ENCODE data around the gene TXNDC2. TPM values are rescaled to one million over a fixed set of nuclear protein-coding genes. Genes with fewer than 3 reads are reported as not detected.

TXNDC2 gene
- total RNA-seq, 1 experiment from 2014 or later, result 0.12 TPM

GRCh38 chr18:9894454-9895068 is 8.8 kb downstream of the TXNDC2 start:
- Histone ChIP-seq H3K4me3 (replicated peaks in 1 of 2; ENCODE audit: low read depth in 1 of 2, low read length in 2 of 2) (no peak overlapping the region), H4K20me1 (ENCODE audit: insufficient read depth) (no peaks in the 10 kb centered on the region), H3K9me3 (ENCODE audit: control insufficient read depth in 1 of 2, insufficient read depth in 1 of 2, low read depth in 1 of 2, low read length in 2 of 2) (no peaks in the 10 kb centered on the region), H3K4me1 (ENCODE audit: control insufficient read depth in 1 of 2, insufficient read depth in 2 of 2, low read length in 2 of 2) (peaks cover 29 to 69% of the 10 kb centered on the region in 2 experiments), H3K36me3 (ENCODE audit: control insufficient read depth in 1 of 2, insufficient read depth in 2 of 2, low read length in 2 of 2) (no peaks in the 10 kb centered on the region), H3K79me2 (ENCODE audit: insufficient read depth, low read length) (no peaks in the 10 kb centered on the region), H3K9ac (ENCODE audit: low read length) (no peak overlapping the region), H3K27me3 (ENCODE audit: insufficient read depth, low read length) (no peaks in the 10 kb centered on the region), H3K9me2 (ENCODE audit: insufficient read depth) (no peaks in the 10 kb centered on the region), H2AFZ (ENCODE audit: low read depth, low read length, poor library complexity, severe bottlenecking) (no peak overlapping the region), H3K4me2 (ENCODE audit: low read length) (no peak overlapping the region), H3K27ac (ENCODE audit: low read depth, low read length) (no peak overlapping the region)
- intact Hi-C loops (cut with micrococcal nuclease), result no loop called here
- no TSS peak for BruUV-seq (replicated peaks)
- TF ChIP-seq SIN3A (IDR thresholded peaks at IDR 0.05; ENCODE audit: low read depth), result no peak
- no peak for TF ChIP-seq MAX (IDR thresholded peaks at IDR 0.05)
- no peak for TF ChIP-seq TCF7L2 (IDR thresholded peaks at IDR 0.05; ENCODE audit: borderline replicate concordance, extremely low read depth, insufficient read depth, insufficient read length)
- TF ChIP-seq ZNF274 (IDR thresholded peaks at IDR 0.05; ENCODE audit: low read depth, low read length), result no peak
- TF ChIP-seq ZBTB33 (IDR thresholded peaks at IDR 0.05; ENCODE audit: extremely low read depth, insufficient replicate concordance, low read length), result no peak
- TF ChIP-seq ELF1 (IDR thresholded peaks at IDR 0.05; ENCODE audit: borderline replicate concordance, low read depth), result no peak
- TF ChIP-seq YY1 (IDR thresholded peaks at IDR 0.05; ENCODE audit: extremely low read depth, insufficient replicate concordance, low read depth, low read length), result no peak
- TF ChIP-seq EZH2phosphoT487 (IDR thresholded peaks at IDR 0.05; ENCODE audit: borderline replicate concordance), result no peak
- no peak for TF ChIP-seq EGR1 (IDR thresholded peaks at IDR 0.05; ENCODE audit: low read depth)
- no peak for TF ChIP-seq SP1 (IDR thresholded peaks at IDR 0.05; ENCODE audit: low read depth)
- ChIA-PET RAD21 (ENCODE audit: low non-redundant PET in 1 of 2, low total read pairs in 2 of 2, uncharacterized antibody in 2 of 2, unreplicated experiment in 2 of 2) (no interaction called here), POLR2A (no interaction called here), CTCF (no interaction called here)
- no peak for ATAC-seq
- DNase-seq (ENCODE audit: low read depth, low spot score), result no peak

All from HCT116 (cell line).